ENCODE data around the gene PGBD1.
A peak's percentile ranks its signal among the peaks of the same experiment; 100 is the strongest.
"Not testable (repeated sequence)": the region's sequence is repeated elsewhere in the genome, so short reads cannot be mapped to it uniquely, and the experiment has no call there.

The PGBD1 gene

GRCh38 chr6:28269492-28269891 is 11.9 kb upstream of the PGBD1 start:
- DNase-seq = no peak

- DNase-seq = no peak
Observed at GRCh38 chr6:28274888-28275287, 6.5 kb upstream of the PGBD1 start.

GRCh38 chr6:28277746-28278145 is 3.6 kb upstream of the PGBD1 start:
- no peak for DNase-seq

- DNase-seq = no peak
Observed at GRCh38 chr6:28280595-28281287, 631 bp upstream of the PGBD1 start.

GRCh38 chr6:28282926-28283325 is 1.6 kb downstream of the PGBD1 start:
- no peak for DNase-seq

GRCh38 chr6:28291573-28291972 is 10.2 kb downstream of the PGBD1 start:
- DNase-seq = no peak

- no peak for DNase-seq
Observed at GRCh38 chr6:28295326-28295725, 14.0 kb downstream of the PGBD1 start.

GRCh38 chr6:28296520-28297060 is 15.2 kb downstream of the PGBD1 start:
- no peak for DNase-seq

- DNase-seq = no peak
Observed at GRCh38 chr6:28303570-28303969, 22.2 kb downstream of the PGBD1 start.

GRCh38 chr6:28306363-28306762 is 25.0 kb downstream of the PGBD1 start:
- DNase-seq = not testable (repeated sequence)

GRCh38 chr6:28311139-28311823 is 29.9 kb downstream of the PGBD1 start:
- no peak for DNase-seq

- DNase-seq = no peak
Observed at GRCh38 chr6:28312939-28313338, 31.6 kb downstream of the PGBD1 start.

- no peak for DNase-seq
Observed at GRCh38 chr6:28315628-28316027, 34.3 kb downstream of the PGBD1 start.

- not testable (repeated sequence) for DNase-seq
Observed at GRCh38 chr6:28317866-28318265, 36.5 kb downstream of the PGBD1 start.

- peak; percentile 5 for DNase-seq
Observed at GRCh38 chr6:28322661-28323060, 41.3 kb downstream of the PGBD1 start.

GRCh38 chr6:28323813-28324424 is 42.5 kb downstream of the PGBD1 start:
- no peak for DNase-seq

- no peak for DNase-seq
Observed at GRCh38 chr6:28326371-28326948, 45.1 kb downstream of the PGBD1 start.

GRCh38 chr6:28330041-28330440 is 48.7 kb downstream of the PGBD1 start:
- DNase-seq = no peak

- DNase-seq = no peak
Observed at GRCh38 chr6:28333047-28333446, 51.7 kb downstream of the PGBD1 start.

- DNase-seq = no peak
Observed at GRCh38 chr6:28333599-28334018, 52.2 kb downstream of the PGBD1 start.

- DNase-seq = no peak
Observed at GRCh38 chr6:28334286-28335039, 53.1 kb downstream of the PGBD1 start.

GRCh38 chr6:28335040-28335563 is 53.7 kb downstream of the PGBD1 start:
- no peak for DNase-seq
